Left kidney (tissue), 2 donors: ENCODE results near the gene TSPEAR. TPM values are rescaled to one million over a fixed set of nuclear protein-coding genes. Genes with fewer than 3 reads are reported as not detected.
"Not testable (repeated sequence)": the region's sequence is repeated elsewhere in the genome, so short reads cannot be mapped to it uniquely, and the experiment has no call there.

ENCODE experiments used
- DNase-seq: peaks from one replicate; pipeline ENCODE4 v3.0.0-alpha.2; 2013
- polyA plus RNA-seq: library from polyadenylated mRNA; unstranded; fragments of 120-200 nt; gene quantifications from one replicate; pipeline ENCODE4 v1.2.1, GENCODE V29; 2013; ENCODE audit not compliant: insufficient read length

Gene TSPEAR
- polyA plus RNA-seq, 1 donor = 0.96 TPM

DNA sequence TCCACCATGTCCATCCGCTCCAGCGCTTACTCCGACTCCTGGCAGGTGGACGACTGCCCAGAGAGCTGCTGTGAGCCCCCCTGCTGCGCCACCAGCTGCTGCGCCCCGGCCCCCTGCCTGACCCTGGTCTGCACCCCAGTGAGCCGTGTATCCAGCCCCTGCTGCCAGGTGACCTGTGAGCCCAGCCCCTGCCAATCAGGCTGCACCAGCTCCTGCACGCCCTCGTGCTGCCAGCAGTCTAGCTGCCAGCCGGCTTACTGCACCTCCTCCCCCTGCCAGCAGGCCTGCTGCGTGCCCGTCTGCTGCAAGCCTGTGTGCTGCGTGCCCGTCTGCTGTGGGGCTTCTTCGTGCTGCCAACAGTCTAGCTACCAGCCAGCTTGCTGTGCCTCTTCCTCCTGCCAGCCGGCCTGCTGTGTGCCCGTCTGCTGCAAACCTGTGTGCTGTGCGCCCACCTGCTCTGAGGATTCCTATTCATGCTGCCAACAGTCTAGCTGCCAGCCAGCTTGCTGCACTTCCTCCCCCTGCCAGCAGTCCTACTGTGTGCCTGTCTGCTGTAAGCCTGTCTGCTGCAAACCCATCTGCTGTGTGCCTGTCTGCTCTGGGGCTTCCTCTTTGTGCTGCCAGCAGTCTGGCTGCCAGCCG is 84.1 kb downstream of the TSPEAR start:
- not testable (repeated sequence) for DNase-seq

GRCh38 chr21:44626673-44627143 is 84.7 kb downstream of the TSPEAR start, which contains the start of gene KRTAP10-9:
KRTAP10-9 (plus strand) TSS chr21:44627093; CDS start chr21:44627172, 79 bp downstream.
- no peak for DNase-seq

GRCh38 chr21:44626262-44626661 is 85.1 kb downstream of the TSPEAR start:
- DNase-seq = no peak

- no peak for DNase-seq
These were observed 85.6 kb downstream of the TSPEAR start for GRCh38 chr21:44625756-44626155.

DNA sequence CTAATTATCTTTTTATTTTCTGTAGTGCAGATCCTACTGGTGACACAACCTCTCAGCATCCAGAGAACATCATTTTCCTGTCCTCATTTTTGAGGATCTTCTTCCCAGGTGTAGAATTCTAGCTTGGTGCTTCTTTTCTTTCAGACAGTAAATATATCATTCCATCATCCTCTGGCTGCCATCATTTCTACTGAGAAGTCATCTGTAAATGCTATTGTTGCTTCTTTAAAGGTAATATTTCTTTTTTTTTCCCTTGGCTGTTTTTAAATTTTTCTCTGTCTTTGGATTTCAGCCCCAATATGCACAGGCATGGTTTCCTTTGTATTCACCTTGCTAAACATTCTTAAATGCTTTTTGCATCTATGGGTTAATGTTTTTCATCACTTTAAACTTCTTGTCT is 87.8 kb downstream of the TSPEAR start:
- DNase-seq = no peak

GRCh38 chr21:44619886-44620285 is 91.5 kb downstream of the TSPEAR start:
- no peak for DNase-seq

DNA sequence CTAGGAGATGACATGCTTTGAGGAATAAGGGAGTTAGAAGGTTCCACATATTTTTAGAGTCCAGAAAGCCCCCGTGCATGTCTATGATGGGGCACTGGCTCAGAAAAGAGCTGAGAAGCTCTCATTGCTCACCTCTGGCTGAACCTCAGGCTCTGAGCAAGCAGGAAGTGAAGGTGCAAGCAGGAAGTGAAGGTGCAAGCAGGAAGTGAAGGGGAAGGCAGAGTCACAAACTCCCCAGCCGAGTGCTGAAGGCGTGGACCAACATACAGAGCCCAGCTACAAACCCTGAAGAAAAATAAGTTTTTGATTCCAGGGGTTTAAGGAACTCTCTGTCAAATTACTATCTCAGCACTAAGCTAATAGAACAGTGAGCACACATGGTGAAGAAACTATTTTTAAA is 92.5 kb downstream of the TSPEAR start:
- no peak for DNase-seq

DNA sequence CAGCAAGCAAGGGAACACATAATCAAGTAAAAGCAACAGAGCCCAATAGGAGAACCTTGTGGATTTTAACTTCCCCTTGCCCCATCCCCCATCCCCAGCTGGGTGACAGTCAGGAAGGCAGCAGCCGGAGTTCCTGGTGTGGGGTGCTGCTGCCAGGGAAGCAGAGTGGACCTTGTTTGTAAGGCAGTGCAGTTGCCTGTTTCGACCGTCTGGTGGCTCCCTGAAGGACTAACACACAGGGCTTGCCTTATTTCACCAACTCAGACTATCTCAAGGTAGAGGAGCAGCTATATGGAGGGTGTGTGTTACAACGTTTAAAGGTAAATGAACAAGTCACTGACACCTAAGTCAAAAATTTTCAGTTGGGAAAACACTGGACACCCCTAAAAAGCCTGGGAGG is 92.9 kb downstream of the TSPEAR start:
- DNase-seq = no peak

- no peak for DNase-seq
These were observed 94.3 kb downstream of the TSPEAR start for GRCh38 chr21:44617071-44617501.

- DNase-seq = no peak
These were observed 94.8 kb downstream of the TSPEAR start for GRCh38 chr21:44616591-44616926.

GRCh38 chr21:44615911-44616590 is 95.3 kb downstream of the TSPEAR start:
- DNase-seq = no peak

- DNase-seq = no peak
These were observed 95.9 kb downstream of the TSPEAR start for GRCh38 chr21:44615466-44615865.

DNA sequence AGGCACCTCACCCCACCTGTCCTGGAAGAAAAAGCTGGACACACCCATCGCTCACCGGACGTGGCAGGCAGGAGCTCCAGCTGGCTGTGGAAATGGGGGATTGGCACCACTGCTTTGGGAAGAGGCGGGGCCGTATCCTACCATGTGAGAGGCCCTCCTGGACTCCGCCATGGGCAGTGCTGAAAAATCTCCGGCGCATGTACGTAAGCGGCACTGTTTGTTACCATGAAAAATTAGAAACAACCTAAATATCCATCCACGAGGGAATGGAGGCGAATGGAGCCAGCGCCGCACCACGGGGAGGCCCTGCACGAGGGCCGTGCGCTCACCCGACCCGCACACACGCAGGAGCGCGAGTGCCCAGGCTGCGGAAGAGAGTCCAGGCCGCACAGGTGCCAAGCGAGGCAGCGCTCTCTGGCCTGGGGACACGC is 96.4 kb downstream of the TSPEAR start:
- no peak for DNase-seq

- no peak for DNase-seq
These were observed 97.2 kb downstream of the TSPEAR start for GRCh38 chr21:44614161-44614631.

DNA sequence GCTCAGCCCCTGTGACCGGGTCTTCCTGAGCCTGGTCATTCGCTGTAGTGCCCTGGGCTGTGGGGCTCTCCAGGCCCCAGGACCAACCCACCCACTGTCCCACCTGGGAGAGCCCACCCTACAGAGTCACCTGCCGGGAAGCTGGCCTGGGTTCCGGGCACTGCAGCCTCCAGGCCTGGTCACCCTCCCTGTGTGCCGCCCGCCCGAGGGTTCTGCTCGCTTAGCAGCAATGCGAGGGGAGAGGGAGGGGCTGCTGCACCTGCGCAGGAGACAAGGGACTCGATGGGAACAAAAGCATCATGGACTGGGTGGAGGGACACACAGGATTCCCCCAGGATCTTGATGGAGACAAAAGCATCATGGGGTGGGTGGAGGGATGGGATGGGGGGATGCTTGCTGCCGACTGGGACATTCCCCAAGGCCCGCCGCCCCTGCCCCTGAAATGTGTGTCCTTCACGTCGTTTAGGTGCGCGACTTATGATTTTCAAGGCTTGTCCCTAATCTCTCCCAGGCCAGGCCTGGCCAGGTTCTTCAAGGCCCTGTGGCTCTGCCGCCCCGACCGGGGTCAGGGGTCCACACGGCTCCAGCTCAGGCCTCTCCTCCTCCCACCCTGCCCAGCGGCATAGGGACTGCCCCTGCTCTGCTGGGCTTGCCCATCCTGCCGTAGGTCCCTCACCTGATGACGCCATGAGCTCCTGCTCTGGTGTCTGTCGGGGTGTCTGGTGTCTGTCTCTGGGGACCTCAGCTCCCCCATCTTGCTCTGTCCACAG is 97.8 kb downstream of the TSPEAR start:
- no peak for DNase-seq

GRCh38 chr21:44612669-44613229 is 98.6 kb downstream of the TSPEAR start:
- no peak for DNase-seq

DNA sequence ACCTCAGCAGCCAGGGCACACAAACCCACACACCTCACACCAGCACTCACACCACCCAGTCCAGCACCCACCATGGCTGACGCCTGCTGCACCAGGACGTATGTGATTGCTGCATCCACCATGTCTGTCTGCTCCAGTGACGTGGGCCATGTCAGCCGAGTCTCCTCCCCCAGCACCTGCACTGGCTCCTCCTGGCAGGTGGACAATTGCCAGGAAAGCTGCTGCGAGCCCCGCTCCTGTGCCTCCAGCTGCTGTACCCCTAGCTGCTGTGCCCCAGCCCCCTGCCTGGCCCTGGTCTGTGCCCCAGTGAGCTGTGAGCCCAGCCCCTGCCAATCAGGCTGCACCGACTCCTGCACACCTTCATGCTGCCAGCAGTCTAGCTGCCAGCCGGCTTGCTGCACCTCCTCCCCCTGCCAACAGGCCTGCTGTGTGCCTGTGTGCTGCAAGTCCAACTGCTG is 99.3 kb downstream of the TSPEAR start, which contains the start of gene KRTAP10-8:
Gene KRTAP10-8, plus strand, starts transcription at position 51 of the 458 bp plus-strand sequence. Its CDS starts 22 bp downstream, at position 73.
- DNase-seq = no peak

GRCh38 chr21:44611551-44611950 is 99.8 kb downstream of the TSPEAR start:
- DNase-seq = no peak

DNA sequence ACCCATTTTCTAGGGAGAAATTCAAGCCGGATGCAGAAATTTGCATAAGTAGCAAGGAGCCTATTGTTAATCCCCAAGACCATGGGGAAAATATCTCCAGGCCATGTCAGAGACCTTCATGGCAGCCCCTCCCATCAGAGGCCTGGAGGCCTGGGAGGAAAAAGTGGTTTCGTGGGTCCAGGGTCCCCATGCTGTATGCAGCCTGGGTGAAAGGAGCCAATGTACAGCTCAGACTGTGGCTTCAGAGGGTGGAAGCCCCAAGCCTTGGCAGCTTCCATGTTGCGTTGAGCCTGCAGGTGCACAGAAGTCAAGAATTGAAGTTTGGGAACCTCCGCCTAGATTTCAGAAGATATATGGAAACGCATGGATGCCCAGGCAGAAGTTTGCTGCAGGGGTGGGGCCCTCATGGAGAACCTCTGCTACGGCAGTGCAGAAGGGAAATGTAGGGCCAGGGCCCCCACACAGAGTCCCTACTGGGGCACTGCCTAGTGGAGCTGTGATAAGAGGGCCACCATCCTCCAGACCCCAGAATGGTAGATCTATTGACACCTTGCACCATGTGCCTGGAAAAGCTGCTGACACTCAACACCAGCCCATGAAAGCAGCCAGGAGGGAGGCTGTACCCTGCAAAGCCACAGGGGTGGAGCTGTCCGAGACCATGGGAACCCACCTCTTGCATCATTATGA is 101.1 kb downstream of the TSPEAR start:
- not testable (repeated sequence) for DNase-seq

DNA sequence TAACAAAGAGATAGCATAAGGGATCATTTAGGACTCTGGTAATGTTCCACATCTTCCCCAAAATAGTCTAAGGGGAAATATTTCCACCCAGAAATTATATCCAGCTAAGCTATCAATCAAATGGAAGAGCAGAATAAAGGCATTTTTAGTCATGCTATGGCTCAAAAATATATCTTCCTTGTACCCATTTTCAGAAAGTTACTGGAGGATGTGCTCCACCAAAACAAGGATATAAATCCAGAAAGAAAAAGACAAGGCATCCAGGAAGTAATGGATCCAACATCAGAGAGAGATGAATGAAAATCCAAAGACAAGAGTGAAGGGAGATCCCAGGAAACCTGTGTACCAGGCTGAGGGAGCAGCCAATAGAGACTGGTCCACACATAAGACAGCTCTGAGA is 102.2 kb downstream of the TSPEAR start:
- no peak for DNase-seq

GRCh38 chr21:44606495-44606894 is 104.9 kb downstream of the TSPEAR start:
- DNase-seq = no peak

GRCh38 chr21:44603911-44604310 is 107.5 kb downstream of the TSPEAR start:
- DNase-seq = no peak
